Measurements from ENCODE around the gene VPS13D.

Gene VPS13D

DNA sequence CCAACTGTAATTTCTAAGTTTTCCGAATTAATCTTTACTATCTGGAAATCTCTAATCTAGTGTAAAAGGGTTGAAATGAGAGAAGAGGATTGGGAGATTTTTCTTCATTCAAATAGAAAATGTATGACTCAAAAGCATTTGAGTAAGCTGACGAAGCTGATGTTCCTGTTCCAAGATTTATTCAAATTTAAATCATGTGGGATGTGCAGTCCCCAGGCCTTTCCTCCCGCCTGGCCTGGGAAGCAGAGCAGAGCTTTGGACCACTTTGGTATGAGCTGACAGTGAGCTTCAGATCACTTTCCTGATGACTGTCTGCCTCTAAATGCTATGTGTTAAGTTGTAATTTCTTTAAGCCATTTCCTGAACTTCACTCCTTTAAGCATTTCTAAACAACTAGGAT, 196.2 kb downstream of the VPS13D start:
- no peak for DNase-seq (ENCODE audit: low spot score)

DNA sequence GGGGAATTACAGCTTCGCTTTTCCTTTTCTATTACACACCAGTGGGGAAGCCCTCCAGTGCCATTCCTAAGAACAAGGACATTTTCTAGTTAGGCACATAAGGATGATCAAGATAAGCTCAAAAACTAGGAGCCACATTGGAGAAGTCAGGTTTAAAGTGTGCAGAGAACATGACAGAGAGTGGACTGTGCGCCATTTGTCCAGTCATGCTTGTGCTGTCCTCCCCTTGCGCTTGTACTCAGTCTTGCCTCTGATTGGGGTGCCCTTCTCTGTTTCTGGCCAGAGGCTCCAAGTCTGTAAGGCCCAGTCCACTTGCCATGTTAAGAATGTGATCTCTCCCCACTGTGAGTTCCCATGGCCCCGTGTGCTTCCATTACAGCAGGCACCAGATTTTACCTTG, 198.5 kb downstream of the VPS13D start:
- DNase-seq (ENCODE audit: low spot score): no peak

- DNase-seq (ENCODE audit: low spot score): no peak
Measured at GRCh38 chr1:12430525-12430924, 200.7 kb downstream of the VPS13D start.

- DNase-seq (ENCODE audit: low spot score): no peak
Measured at GRCh38 chr1:12432897-12433296, 203.1 kb downstream of the VPS13D start.

DNA sequence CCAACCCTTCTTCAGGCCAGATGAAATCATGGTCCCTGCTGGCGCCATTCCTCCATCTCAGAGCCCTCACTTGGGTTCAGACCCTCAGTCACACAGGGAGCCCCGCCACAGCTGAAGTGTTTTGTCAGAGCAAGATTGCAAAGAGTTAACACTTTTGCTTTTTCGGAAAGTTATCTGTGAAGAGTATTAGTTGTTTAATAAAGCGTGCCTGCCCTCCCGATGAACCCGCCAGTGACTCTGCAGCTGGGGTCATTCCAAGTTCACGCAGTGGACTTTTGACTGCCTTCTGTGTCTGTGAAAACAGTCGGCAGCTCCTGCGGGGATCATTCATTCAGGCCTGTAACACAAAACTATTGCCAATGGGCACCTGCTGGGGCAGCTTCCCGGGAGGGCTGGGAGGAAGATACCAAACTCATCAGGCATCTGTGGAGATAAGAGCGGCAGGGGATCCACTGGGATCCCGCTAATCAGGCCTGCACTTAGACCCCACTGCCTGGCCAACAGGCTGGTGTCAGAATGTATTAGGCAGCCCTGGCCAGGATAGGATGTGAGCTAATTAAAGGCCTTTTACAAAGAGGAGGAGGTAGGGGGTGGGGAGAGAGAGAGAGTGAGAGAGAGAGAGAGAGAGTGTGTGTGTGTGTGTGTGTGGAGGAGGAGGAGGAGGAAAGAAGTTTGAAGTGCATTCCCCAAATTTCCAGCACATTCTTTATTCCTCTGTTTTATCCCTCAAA, 203.7 kb downstream of the VPS13D start:
- DNase-seq (ENCODE audit: low spot score): no peak

DNA sequence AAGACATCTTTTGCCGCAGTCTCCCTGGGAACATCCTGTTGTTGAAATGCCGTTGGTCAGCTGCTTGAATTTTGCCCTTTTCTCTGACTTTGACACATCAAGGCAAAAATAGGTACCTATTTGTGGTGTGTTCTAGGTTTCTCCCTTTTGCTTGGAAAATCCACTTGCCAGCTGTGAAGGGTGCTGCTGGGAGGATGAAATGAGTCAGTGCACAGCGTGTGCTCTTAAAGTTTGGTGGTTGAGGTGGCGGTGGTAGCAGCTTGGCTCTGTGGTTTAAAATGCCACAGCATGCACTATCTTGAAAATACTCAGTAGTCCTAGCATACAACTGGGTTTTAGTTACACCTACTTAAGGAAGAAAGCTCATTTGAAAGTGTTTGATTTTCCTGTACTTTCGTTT, 204.3 kb downstream of the VPS13D start:
- DNase-seq (ENCODE audit: low spot score): no peak

- DNase-seq (ENCODE audit: low spot score): no peak
Measured at GRCh38 chr1:12434686-12435085, 204.9 kb downstream of the VPS13D start.

- no peak for DNase-seq (ENCODE audit: low spot score)
Measured at GRCh38 chr1:12435639-12436344, 206.0 kb downstream of the VPS13D start.

GRCh38 chr1:12436345-12436658, 206.5 kb downstream of the VPS13D start:
- DNase-seq (ENCODE audit: low spot score): no peak

DNA sequence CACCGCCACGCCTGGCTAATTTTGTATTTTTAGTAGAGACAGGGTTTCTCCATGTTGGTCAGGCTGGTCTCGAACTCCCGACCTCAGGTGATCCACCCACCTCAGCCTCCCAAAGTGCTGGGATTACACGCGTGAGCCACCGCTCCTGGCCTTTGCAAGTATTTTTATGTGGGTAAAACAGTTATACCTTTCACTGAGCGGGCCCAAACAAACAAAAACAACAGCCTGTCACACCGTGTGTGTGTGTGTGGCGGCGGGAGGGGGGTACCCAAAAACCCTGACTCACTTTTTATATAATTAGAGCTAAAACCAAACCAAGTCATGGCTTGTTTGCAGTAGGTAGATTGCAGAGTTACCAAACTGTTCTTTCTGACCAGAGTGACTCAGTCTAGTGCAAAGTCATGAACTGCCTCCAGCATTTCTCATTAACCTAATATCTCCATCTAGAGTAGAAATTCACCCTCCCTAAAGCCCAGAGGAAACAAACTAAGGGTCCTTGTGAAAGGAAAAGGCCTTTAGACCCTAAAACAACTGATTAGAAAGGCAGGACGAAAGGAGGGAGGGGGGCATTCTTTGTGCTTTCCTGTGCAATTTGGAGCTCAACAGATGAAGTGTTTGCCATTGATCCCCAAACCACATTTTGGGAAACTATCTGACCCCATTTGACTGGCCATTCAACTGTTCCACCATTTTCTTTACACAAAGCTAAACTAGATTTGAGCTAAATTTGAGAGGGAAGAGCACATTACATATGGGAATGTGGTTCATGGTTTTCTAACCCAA, 207.2 kb downstream of the VPS13D start:
- no peak for DNase-seq (ENCODE audit: low spot score)

DNA sequence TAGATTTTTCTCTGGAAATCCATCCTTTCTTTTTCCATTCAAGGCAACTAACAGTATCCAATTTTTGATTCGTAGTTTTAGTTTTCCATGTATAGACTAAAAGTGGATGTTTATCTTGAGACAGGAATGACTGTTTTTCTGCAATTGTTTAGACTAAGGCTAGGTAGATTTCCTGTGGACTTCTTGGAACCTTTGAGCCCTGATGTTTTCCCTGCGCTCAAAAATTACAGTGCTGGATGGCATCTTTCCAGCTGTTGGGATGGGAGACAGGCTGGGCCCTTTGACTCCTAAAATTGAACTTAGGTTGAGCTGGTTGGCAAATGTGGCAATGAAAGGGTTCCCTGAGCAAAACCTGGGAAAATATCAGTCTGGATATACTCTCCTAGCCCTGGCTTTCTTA, 207.8 kb downstream of the VPS13D start:
- no peak for DNase-seq (ENCODE audit: low spot score)

- no peak for DNase-seq (ENCODE audit: low spot score)
Measured at GRCh38 chr1:12438349-12438924, 208.6 kb downstream of the VPS13D start.

GRCh38 chr1:12439073-12439472, 209.2 kb downstream of the VPS13D start:
- no peak for DNase-seq (ENCODE audit: low spot score)

- no peak for DNase-seq (ENCODE audit: low spot score)
Measured at GRCh38 chr1:12441414-12442105, 211.7 kb downstream of the VPS13D start.

DNA sequence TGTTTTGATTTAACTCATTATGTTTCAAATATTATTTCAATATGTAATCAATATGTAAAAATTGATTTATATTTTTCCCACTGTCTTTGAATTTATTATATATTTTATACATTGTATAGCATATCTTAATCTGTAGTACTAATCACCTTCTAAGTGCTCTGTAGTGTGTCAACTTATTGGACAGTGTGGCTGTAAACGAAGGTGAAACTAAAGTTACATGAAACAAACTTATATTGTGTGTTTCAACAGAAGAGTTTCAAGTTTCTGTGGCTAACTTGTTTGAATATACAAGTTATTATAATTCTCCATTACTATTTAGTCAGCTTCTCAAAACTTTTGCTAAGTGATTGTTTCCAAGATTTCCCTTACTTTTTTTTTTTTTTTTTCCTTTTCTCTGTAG, 212.4 kb downstream of the VPS13D start:
- no peak for DNase-seq (ENCODE audit: low spot score)

DNA sequence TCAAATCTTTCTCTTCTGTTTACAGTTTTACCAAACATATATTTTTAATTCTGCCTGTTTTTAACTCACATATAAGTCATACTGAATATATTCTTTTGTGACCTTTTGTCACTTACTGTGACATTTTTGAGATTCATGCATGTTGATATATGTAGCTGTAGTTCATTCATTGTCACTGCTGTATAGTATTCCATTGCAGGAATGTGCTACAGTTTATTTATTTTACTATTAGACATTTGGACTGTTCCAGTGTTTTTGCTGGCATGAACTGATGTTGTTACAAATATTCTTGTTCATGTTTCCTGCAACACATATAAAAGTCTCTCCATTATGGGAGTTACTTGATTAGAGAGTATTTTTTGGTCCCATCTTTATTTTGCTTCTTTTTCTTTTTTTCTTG, 213.3 kb downstream of the VPS13D start:
- DNase-seq (ENCODE audit: low spot score): no peak

- no peak for DNase-seq (ENCODE audit: low spot score)
Measured at GRCh38 chr1:12444329-12444841, 214.6 kb downstream of the VPS13D start.

- no peak for DNase-seq (ENCODE audit: low spot score)
Measured at GRCh38 chr1:12445257-12445656, 215.4 kb downstream of the VPS13D start.

DNA sequence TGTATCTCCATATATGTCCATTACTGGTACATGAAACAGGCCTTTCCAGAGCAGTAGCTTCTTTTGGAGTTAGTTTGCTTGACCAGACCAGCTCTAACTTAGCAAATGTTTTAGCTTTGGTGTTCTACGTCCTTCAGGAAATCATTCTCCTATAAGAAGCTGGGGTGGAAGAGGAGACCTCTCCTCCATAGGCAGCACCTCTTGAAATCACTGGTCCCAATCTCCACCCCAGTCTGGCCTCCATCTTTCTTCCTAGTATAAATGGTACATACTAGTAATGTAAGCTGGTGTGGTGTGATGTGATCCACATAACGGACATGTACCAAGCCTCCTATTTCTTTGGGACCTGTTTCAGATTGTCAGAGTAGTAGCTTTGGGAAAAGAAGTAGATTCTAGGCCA, 216.8 kb downstream of the VPS13D start:
- no peak for DNase-seq (ENCODE audit: low spot score)

- no peak for DNase-seq (ENCODE audit: low spot score)
Measured at GRCh38 chr1:12447307-12447706, 217.5 kb downstream of the VPS13D start.

DNA sequence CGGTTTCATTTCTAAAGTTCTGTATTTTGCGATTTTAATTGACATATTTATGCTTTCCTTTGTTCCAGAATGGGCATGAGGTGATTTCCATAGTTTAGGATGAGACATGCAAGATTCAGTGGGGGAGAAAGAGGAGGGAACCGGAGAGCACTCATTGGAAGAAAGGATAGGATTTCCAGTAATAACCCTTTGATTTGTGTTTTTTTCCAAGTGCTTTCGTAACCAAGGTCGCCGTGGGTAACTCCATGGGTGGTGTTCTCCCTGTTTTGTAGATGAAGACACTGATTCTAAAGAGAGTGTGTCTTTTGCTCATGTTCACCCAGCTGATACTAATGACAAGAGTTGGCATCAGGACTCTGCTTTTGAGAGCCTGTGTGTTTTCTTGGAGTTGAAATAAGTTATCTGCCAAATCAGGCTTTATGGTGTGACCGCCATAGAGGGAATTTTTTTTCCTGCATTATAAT, 218.1 kb downstream of the VPS13D start:
- DNase-seq (ENCODE audit: low spot score): no peak

GRCh38 chr1:12448746-12449177, 218.9 kb downstream of the VPS13D start:
- no peak for DNase-seq (ENCODE audit: low spot score)

Data from germinal center (tissue), 1 donor.